HG03558 (cell line): ENCODE measurements around the gene JMJD8.

ENCODE experiments used
- ATAC-seq: cut with Tn5 transposase; IDR thresholded peaks from one replicate; pipeline ENCODE4 v1.9.1; 2021; ENCODE audit warnings: moderate number of reproducible peaks; ENCODE audit not compliant: unreplicated experiment; ENCODE audit errors: extremely low read depth

Gene JMJD8

GRCh38 chr16:678209-678857 is 5.8 kb downstream of the JMJD8 start:
- ATAC-seq: no peak

GRCh38 chr16:677316-678190 is 6.6 kb downstream of the JMJD8 start:
- no peak for ATAC-seq

- ATAC-seq: no peak
Observed at GRCh38 chr16:676913-677312, 7.2 kb downstream of the JMJD8 start.

- no peak for ATAC-seq
Observed at GRCh38 chr16:676565-676902, 7.6 kb downstream of the JMJD8 start.

GRCh38 chr16:675884-676564 is 8.1 kb downstream of the JMJD8 start:
- no peak for ATAC-seq

GRCh38 chr16:674968-675883 is 8.9 kb downstream of the JMJD8 start, which contains the start of gene RHBDL1:
Gene RHBDL1 (plus strand): TSS chr16:675671. CDS start chr16:675791, 120 bp downstream.
- no peak for ATAC-seq

GRCh38 chr16:674214-674881 is 9.8 kb downstream of the JMJD8 start:
- ATAC-seq: no peak

- no peak for ATAC-seq
Observed at GRCh38 chr16:673399-673991, 10.6 kb downstream of the JMJD8 start.

- no peak for ATAC-seq
Observed at GRCh38 chr16:672851-673250, 11.3 kb downstream of the JMJD8 start.

- no peak for ATAC-seq
Observed at GRCh38 chr16:672371-672770, 11.8 kb downstream of the JMJD8 start.

- ATAC-seq: no peak
Observed at GRCh38 chr16:671353-672131, 12.6 kb downstream of the JMJD8 start.

- no peak for ATAC-seq
Observed at GRCh38 chr16:670485-671352, 13.4 kb downstream of the JMJD8 start.

- ATAC-seq: no peak
Observed at GRCh38 chr16:669666-670065, 14.5 kb downstream of the JMJD8 start.

- no peak for ATAC-seq
Observed at GRCh38 chr16:668519-669171, 15.5 kb downstream of the JMJD8 start.

GRCh38 chr16:667780-668518 is 16.2 kb downstream of the JMJD8 start, which contains the start of gene RHOT2:
Gene RHOT2 (plus strand): TSS chr16:668132. CDS start chr16:668200, 68 bp downstream.
- peak; percentile 57 for ATAC-seq

GRCh38 chr16:667113-667779 is 16.9 kb downstream of the JMJD8 start:
- ATAC-seq: no peak
